ENCODE measurements around the gene DNER.

Gene DNER

DNA sequence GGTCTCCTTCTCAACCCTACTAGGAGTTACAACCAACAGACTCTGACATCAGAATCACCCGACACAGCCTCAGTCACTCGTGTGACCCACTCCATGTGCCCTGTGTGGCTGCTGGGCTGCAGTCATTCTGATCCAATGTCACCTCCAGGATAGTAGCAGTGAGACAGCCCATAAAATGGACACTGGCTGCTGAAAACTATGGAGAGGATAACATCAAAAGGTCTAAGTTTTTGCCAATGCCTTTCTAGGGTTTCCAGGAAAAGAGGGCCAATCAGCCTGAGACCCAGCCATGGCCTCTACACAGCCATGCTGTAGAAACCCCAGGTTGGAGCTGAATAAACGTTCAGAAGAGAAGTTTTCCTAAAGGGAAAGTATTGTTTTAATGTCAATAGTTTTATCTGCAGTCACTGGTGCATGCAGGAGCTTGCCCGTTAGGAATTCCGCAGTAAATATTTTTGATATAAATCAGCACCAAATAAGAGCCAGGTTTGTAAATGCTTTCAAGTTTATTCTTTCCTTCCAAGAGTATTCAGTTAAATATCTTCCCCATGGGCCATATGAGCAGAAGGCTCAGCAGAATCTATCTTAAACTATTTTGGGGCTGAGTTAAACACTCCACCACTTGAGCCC, 351.1 kb downstream of the DNER start:
- ChIA-PET CTCF (no interaction called here), POLR2A (no interaction called here)
- DNase-seq (ENCODE audit: extremely low spot score), result no peak
- TF ChIP-seq, protein P1, sequence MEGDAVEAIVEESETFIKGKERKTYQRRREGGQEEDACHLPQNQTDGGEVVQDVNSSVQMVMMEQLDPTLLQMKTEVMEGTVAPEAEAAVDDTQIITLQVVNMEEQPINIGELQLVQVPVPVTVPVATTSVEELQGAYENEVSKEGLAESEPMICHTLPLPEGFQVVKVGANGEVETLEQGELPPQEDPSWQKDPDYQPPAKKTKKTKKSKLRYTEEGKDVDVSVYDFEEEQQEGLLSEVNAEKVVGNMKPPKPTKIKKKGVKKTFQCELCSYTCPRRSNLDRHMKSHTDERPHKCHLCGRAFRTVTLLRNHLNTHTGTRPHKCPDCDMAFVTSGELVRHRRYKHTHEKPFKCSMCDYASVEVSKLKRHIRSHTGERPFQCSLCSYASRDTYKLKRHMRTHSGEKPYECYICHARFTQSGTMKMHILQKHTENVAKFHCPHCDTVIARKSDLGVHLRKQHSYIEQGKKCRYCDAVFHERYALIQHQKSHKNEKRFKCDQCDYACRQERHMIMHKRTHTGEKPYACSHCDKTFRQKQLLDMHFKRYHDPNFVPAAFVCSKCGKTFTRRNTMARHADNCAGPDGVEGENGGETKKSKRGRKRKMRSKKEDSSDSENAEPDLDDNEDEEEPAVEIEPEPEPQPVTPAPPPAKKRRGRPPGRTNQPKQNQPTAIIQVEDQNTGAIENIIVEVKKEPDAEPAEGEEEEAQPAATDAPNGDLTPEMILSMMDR (IDR thresholded peaks at IDR 0.05; ENCODE audit: control extremely low read depth, extremely low read depth, low read depth, missing control alignments), result no peak

DNA sequence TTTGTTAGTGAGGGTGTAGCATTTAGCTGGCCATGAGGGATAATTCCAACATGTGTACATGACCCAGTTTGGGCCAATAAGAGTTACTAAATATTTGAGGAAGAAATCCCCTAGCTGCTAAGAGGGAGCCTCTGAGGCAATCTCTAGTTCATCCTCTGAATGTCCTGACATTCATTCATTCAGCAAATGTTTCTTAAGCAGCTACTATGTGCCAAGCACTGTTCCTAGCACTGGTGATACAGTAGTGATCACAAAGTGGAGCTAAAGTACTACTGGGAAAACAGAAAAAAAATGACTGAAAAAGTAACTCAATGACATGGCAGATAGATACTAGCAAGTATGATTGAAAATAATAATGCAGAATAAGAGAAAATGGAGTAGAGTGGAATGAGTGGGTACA, 363.5 kb downstream of the DNER start:
- TF ChIP-seq, protein P1 (IDR thresholded peaks at IDR 0.05; ENCODE audit: control extremely low read depth, extremely low read depth, low read depth, missing control alignments), result no peak
- ChIA-PET CTCF (interaction anchor here (1.2 kb wide), 1 partner anchor 9 kb away, joined by 6 read pairs; no protein-coding TSS in a partner anchor), POLR2A (no interaction called here)

DNA sequence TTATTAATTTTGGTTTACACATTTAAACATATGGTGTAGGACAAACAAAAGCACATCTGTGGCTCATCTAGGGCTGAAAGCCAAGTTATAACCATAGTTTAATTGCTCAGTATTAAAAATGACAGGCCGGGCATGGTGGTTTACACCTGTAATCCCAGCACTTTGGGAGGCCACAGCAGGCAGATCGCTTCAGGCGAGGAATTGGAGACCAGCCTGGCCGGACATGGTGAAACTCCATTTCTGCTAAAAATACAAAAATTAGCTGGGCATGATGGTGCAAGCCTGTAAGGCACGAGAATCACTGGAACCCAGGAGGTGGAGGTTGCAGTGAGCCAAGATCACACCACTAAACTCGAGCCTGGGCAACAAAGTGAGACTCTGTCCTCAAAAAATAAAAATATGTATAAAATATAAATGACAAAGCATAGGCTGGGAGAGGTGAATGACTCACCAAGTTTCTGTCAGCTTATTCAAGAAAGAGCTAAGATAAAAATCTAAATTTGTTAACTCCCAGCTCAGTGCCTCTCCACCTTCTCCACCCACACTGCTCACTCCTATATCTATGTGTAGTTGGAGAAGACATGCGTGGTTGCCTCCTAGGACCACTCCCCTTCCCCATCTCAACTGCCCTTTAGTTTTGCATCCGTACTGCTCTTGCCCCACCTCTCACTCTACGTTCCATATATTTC, 364.1 kb downstream of the DNER start:
- ChIA-PET POLR2A (no interaction called here), CTCF (interaction anchor here (1.2 kb wide), 1 partner anchor 8 kb away, joined by 6 read pairs; no protein-coding TSS in a partner anchor)
- no peak for DNase-seq (ENCODE audit: extremely low spot score)
- TF ChIP-seq, protein P1 (IDR thresholded peaks at IDR 0.05; ENCODE audit: control extremely low read depth, extremely low read depth, low read depth, missing control alignments), result no peak

More for the DNA sequence above, 363.5 kb downstream of the DNER start:
- DNase-seq (ENCODE audit: extremely low spot score), result no peak

DNA sequence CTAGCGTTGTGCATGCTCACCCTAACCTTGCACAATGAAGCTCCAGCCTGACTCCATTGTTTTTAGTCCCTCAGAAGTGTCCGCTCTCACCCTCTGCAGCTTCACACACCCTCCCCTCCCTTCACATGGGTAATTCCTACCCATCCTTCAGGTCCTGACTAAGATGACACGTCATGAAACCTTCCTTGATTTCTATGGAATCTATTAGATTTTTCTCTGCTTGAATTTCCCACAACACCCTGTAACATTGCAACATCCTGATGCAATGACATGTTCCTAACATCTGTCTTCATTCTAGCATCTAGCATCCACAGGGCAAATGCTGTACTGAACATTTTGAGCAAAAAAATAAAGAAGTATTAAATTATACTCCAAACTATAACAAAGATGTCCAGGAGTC, 366.2 kb downstream of the DNER start:
- TF ChIP-seq, protein P1 (IDR thresholded peaks at IDR 0.05; ENCODE audit: control extremely low read depth, extremely low read depth, low read depth, missing control alignments), result no peak
- ChIA-PET CTCF (no interaction called here), POLR2A (no interaction called here)
- no peak for DNase-seq (ENCODE audit: extremely low spot score)

DNA sequence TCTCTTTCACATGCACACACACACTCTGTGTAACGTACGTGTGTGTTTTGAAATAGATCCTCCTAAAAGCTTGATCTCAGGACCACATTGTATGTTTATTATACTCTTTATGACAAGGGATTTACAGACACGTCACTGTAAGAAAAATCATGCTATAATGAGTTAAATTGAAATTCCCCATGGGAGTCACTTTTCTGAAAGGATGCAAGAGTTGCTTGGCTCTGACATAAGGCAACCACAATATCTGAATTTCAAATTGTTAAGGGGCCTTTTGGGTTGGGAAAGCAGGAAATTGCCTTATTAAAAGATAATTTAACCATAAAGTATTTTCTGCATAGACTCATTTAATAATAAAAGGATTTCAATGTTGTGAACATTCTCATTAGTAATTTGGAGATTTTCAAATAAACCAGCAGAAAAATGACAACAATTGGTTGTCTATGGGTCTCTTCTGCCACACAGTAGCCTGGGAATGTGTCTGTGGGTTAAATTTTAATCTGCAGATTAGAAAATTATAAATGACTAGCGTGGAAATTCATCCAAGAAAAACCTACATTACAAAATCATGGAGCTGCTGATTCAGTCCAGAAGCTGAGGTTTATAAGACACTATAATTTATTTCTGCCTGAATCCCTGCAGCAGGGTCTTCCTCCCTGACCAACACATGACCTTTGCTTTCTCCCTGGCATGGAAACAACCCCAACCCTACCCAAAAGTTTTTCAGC, 367.4 kb downstream of the DNER start:
- CTCF ChIA-PET, result no interaction called here
- POLR2A ChIA-PET, result no interaction called here
- DNase-seq (ENCODE audit: extremely low spot score), result no peak
- TF ChIP-seq, protein P1 (IDR thresholded peaks at IDR 0.05; ENCODE audit: control extremely low read depth, extremely low read depth, low read depth, missing control alignments), result no peak

DNA sequence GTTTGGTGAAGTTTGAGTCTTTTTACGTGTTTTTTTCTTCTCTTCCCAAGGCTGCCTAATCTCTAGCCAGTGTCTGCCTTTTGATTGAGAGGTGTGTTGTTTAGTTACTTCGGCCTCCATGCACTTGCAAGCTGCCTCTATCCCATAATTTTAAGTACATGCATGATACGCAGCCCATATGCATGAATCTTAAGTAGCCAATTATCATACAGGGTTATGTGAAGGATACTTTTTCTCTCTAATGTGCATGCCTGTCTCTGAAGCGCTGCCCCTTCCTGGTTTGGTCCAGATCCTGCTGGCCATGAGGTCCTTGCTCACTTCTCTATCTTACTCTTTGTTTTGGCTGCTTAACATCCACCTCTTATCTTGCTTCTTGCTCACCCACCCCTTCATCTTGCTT, 369.4 kb downstream of the DNER start:
- ChIA-PET POLR2A (no interaction called here), CTCF (no interaction called here)
- TF ChIP-seq, protein P1 (IDR thresholded peaks at IDR 0.05; ENCODE audit: control extremely low read depth, extremely low read depth, low read depth, missing control alignments), result no peak
- DNase-seq (ENCODE audit: extremely low spot score), result no peak
